Stimulated activated CD8-positive, alpha-beta memory T cell treated with anti-CD3 and anti-CD28 coated beads, Interleukin-12 subunit alpha, Interleukin-12 subunit beta, amount 100 ng/mL, for 24 hours (primary cell): Measurements from ENCODE around the gene CEND1.

Source experiments
- DNase-seq: peaks from one replicate; pipeline ENCODE4 v3.0.0-alpha.2; 2020; ENCODE audit errors: extremely low read depth

The CEND1 gene

GRCh38 chr11:811446-812245 lies 21.8 kb upstream of the CEND1 start:
- DNase-seq, result no peak

- no peak for DNase-seq
Observed at GRCh38 chr11:810040-810567, 20.2 kb upstream of the CEND1 start.

DNA sequence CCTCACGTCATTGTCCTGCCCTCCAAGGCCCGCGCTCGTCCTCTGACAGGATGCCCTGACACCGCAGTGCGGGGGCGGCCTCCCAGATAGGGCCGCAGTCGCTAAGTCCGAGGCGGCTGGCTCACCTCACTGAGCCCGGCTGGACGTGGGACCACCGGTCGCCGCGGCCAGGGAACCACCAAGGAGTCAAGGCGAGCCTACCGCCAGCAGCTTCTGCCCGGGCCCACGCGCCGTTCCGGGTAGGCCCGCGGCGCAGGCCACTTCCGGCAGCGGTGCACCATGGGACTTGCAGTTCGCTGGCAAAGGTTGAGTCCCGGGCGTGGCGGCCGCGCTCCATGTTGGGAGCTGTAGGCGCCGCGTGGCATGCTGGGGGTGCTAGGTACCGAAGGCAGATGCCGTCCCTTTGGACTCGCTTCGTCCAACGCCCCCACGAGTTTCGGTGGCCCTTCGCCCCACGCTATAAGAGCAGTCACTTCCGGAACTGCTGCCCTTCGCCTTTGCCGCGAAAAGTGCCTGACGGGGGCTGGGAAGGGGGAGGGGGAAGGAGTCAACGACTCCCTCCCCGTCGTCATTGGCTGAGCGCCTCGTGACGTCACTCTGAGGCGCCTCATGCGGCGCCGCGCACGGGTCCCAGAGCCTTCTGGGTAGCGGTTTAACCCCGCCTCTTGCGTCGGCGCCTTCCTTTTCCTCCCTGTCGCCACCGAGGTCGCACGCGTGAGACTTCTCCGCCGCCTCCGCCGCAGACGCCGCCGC lies 19.6 kb upstream of the CEND1 start, which contains the start of gene RPLP2:
Gene RPLP2, plus strand, starts transcription at position 681 of the 753 bp plus-strand sequence. CDS start 268 bp downstream, outside the sequence.
- DNase-seq, result peak; percentile 95

GRCh38 chr11:808427-809286 lies 18.8 kb upstream of the CEND1 start:
- no peak for DNase-seq

- DNase-seq, result no peak
Observed at GRCh38 chr11:804599-804964, 14.7 kb upstream of the CEND1 start.

DNA sequence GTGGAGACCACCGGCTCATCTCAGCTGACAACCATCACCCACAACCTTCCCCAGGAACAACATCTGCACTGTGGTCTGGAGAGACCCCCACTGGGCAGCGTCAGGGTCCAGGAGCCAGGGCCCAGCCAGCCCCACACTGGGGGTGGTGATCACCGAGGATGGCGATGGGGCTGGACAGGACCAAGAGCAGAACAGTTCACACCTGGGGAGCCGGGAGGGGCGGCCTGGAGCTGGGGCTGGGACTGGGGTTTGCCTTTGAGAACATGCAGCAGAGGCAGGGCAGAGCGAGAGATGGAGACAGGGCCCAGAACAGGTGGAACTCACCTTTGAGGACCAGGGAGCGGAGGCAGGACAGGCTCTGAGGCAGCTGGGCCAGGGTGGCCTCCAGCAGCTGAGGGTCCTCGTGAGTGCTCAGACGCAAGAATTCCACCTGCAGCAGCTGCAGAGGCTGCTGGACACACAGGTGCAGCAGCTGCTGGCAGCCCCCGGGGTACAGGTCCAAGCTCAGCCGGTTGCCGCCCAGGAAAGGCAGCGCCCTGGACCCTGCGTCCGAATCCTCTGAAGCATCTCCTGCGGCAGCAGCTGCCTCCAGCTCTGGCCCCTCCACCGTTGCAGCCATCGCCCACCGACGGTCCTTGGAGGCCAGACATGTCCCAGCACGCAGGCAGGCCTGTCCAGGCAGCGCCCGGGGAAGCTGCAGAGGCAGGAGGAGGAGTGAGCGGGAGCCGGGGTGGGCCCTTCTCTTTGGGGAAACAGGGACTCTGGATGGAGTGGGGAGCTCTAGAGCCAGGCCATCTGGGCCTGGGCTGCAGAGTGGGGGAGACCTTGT lies 14.1 kb upstream of the CEND1 start:
- DNase-seq, result no peak

DNA sequence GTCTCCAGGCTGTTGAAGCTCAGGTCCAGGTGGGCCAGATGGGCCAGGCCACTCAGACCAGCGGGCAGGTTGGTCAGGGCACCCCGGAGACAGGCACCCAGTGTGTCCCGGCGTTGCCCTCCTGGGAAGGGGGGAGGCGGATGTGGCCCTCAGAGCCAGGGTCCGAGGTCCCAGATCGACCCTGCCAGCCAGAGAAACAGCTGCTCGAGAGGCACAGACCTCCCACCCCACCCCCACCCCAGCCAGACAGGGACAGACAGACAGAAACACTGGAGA lies 13.5 kb upstream of the CEND1 start:
- DNase-seq, result no peak

- no peak for DNase-seq
Observed at GRCh38 chr11:802693-803466, 13.0 kb upstream of the CEND1 start.

- no peak for DNase-seq
Observed at GRCh38 chr11:802018-802617, 12.2 kb upstream of the CEND1 start.

DNA sequence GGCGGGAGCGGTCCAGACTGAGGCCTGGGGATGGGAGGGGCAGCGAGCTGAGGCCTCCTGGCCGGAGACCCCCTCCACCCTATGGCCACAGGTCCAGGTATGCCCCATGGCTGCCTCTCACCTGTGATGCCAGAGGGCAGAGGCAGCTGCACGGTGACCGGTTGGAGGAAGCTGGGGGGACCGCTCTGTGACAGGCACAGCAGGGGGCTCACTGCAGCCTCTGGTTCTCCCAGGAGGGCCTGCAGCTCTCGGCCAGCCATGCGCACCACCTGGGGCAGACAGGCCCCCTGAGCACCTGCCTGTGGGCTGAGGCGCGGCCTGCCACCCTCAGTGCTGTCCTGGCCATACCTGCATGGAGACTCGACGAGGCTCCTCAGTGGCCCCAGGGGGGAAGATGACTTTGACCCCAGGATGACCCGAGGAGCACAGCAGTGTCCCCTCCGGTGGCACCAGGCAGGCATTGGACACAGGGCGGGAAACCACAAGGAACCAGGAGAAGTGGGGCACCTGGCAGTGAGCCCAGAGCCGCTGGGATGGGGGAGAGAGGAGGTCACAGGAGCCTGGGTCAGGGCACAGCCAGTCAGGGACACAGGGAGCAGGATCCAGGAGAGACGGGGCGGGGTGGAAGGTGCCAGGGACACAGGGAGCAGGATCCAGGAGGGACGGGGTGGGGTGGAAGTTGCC lies 11.3 kb upstream of the CEND1 start:
- DNase-seq, result no peak

DNA sequence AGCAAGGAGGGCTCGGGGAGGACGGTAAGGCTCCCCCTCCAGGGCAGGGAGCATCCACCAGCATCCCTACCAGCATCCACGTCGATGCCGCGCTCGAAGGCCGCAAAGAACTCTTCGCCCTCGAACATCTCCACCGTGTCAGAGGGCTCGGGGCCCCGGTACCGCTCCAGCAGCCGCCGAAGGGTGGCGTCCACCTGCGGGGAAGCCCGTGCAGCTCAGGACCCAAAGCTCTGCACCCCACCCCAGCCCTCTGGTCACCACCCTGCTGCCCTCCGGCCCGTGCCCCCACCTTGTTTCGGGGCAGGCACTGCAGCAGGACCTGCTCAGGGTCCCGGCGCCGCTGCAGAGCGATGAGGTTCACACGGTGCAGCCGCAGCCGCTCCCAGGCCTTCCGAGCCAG lies 10.6 kb upstream of the CEND1 start:
- no peak for DNase-seq

GRCh38 chr11:799641-800316 lies 9.9 kb upstream of the CEND1 start:
- DNase-seq, result no peak

GRCh38 chr11:798093-798713 lies 8.3 kb upstream of the CEND1 start, which contains the start of gene SLC25A22:
Gene SLC25A22 (minus strand): TSS chr11:798281. CDS start chr11:795006, 3,275 bp downstream.
- DNase-seq, result no peak

DNA sequence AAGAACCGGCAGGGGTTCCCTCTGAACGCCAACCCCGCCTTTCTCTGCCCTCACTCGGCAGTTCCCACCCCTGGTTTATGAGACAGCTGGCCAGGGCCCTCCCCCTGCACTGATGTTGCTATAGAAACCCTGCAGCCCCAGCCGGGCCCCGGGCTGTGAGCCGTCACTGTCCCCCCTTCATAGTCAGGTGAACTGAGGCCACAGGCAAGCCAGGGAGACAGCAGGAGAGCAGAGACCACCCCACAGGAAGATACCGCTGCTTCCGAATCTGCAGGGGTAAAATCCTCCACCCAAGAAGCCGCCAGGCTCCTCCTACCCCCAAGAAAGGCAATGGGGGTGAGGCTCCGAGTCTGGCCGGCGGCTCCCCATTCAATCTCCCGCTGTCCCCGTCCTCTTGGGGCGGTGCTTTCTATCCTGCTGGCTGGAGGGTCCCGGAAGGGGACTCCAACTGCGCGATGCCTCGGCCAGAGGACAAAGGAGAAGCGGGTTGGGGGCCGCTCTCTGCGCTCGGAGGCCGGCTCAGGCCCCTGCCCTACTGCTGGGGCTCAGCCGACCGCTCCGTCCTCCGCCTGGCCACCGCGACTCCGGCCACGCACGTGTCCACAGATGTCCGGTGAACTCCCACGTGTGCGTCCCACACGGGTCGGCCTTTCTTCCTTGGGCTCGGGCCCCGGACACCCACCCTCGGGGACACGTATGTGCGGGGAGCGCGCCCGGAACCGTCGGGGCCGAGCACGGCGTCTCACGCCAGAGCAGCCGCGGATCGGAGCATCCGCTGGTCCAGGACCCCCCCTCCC lies 7.6 kb upstream of the CEND1 start:
- peak; percentile 61 for DNase-seq

DNA sequence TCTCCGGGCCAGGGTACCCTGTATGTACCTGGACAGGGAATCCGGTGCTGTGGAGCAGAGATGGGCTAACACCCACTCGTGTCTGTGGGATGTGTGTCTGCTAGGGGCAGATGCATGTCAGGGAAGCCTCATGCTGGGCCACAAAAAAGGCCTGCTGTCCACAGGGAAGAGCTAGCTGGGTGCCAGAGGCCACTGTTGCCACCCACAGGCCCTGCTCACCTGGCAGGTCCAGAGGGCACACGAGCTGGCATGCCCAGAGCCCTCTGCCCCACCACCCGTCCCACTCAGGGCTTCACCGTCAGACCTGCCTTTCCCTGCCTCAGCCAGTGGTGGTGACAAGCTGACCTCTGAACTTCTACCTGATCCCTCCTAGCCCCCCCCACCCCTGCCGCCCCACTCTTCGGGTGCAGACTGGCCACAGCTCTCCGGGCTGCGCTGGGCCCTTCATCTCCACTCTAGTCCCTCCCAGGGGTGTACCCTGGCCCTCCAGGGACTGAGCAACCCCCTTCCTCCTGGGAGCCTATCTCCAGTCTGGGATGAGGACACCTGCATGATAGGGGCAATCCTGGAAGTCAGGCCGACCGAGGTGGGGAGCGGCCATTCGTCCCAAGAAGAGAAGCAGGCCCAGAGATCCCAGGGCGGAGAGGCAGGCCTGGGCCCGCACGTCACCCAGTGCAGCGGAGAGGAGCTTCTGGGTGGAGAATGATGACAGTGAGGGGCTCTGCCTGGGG lies 6.8 kb upstream of the CEND1 start:
- DNase-seq, result no peak

DNA sequence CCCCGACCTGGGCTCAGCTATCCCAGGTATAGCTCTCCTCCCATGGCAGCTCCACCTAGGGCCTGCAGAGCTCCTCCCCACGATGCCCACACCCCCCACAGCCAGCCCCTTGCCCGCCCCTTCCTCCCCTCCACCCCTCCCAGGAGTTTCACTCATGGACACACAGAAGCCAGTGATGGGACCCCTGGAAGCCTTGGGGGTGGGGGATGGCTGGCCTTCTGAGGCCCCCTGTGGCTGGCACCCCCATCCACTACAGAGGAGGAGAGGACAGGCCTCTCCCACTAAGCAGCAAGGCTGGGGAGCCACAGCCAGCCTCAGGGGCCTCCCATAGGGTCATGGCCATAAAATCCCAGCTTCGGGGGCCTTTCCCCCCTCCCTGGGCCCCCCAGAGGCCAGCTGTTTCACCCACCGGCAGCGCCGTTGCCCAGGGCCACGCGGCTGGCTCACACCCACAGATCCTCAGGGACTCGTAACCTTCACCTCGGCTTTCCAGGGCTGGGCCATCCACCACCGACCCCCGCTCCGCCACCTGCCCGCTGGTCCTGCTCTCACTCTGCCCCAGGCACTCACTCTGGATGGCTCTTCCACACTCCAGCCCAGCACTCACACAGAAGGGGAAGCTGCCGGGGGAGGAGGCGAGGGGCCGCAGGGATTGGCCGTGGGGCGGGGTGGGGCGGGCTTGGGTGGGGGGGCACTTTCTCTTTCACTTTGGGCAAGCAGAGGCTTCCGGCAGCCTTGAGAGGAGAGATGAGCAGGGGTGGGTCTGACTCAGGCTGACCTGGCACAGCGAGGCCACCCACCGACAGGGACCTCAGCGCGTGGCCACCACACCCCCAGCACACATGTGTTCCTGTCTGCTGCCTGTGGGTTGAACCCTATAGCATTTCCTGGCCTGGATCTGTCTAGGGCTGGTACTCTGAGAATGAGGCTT lies 6.0 kb upstream of the CEND1 start:
- peak; percentile 68 for DNase-seq
